Measurements from ENCODE around the gene RASSF5.

DNA sequence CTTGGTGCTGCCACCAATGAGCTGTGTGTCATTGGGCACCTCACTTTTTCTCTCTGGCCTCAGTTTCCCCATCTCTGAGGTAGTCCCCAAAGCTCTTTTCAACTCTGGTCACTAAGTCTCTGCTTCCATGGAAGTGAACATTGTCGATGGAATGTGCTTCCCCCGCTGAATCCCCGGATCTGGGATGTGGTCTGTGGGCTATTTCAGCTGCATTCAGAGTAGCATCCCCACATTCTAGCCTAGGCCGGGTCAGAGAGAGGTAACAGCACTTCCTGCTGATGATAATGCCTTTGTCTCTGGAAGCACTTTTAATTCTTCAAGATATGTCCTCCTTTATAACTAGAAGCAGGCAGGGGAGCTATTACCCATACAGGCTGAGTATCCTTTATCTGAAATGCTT is 29.8 kb downstream of the RASSF5 start:
- TF ChIP-seq, protein P1, sequence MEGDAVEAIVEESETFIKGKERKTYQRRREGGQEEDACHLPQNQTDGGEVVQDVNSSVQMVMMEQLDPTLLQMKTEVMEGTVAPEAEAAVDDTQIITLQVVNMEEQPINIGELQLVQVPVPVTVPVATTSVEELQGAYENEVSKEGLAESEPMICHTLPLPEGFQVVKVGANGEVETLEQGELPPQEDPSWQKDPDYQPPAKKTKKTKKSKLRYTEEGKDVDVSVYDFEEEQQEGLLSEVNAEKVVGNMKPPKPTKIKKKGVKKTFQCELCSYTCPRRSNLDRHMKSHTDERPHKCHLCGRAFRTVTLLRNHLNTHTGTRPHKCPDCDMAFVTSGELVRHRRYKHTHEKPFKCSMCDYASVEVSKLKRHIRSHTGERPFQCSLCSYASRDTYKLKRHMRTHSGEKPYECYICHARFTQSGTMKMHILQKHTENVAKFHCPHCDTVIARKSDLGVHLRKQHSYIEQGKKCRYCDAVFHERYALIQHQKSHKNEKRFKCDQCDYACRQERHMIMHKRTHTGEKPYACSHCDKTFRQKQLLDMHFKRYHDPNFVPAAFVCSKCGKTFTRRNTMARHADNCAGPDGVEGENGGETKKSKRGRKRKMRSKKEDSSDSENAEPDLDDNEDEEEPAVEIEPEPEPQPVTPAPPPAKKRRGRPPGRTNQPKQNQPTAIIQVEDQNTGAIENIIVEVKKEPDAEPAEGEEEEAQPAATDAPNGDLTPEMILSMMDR (IDR thresholded peaks at IDR 0.05; ENCODE audit: borderline replicate concordance, extremely low read depth, low read length, poor library complexity, severe bottlenecking): no peak
- no peak for TF ChIP-seq EZH2 (IDR thresholded peaks at IDR 0.05; ENCODE audit: borderline replicate concordance, low read depth, low read length, severe bottlenecking)

Measured in DND-41 (cell line).